ENCODE results near the gene EDNRA.

The EDNRA gene

DNA sequence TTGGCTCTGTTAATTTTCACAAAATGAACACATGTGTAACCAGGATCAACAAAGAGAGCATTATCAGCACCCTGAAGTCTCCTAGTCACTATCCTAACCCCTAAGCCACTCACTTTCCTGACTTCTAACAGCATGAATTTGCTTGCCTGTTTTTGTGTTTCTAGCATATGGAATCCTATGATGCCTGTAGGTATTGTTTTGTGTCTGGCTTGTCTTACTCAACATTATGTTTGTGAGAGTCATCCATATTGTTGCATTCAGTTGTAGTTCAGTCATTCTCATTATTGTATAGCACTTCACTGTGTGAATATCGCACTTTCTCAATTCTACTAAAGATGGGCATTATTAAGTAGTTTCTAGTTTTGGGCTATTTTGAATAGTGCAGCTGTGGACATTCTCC lies 15.6 kb downstream of the EDNRA start:
- FAIRE-seq = no peak
- no peak for DNase-seq (ENCODE audit: low spot score)

DNA sequence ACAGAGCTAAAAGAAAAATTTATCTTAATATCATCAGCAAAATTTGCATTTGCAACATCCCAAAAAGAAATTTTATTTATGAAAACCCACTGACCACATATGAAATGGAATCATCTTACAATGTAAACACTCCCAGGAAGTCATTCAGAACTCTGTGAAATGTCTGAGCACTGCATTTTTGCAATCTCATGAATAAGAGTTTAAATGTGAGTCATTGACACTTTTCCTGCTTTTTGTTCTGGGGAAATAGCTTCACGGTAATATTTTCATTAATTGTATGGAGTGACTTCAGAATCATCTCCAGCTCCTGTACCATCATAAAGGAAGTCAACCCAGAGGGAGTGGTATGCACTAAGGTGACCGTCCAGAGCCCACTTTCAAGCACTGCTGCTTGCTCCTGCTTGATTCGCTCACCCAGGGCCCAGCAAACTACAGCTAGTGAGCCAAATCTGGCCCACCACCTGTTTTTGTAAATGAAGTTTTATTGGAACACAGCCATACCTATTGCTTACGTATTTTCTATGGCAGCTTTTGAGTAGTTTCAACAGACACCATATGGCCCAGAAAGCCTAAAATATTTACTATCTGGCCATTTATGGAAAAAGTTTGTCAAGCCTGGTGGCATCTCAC lies 17.2 kb downstream of the EDNRA start:
- DNase-seq (ENCODE audit: low spot score) (no peak), FAIRE-seq (no peak)

DNA sequence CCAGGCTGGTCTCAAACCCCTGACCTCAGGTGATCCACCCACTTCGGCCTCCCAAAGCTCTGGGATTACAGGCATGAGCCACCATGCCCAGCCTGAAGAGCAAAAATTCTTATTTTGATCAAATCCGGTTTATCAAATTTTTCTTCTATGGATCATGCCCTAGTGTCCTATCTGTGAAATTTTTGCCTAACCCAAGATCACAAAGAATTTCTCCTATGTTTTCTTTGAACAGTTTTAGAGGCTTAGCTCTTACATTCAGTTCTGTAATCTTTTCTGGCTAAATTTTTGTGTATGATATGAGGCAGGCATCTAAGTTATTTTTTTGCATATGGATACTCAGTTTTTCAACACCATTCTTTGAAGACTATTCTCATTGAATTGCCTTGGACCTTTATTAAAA lies 27.4 kb downstream of the EDNRA start:
- no peak for DNase-seq (ENCODE audit: low spot score)
- FAIRE-seq = no peak

- FAIRE-seq = no peak
- no peak for DNase-seq (ENCODE audit: low spot score)
These were observed 28.5 kb downstream of the EDNRA start for GRCh38 chr4:147509386-147509785.

GRCh38 chr4:147510962-147511668 lies 30.2 kb downstream of the EDNRA start:
- DNase-seq (ENCODE audit: low spot score) (no peak), FAIRE-seq (no peak)

- DNase-seq (ENCODE audit: low spot score) (no peak), FAIRE-seq (no peak)
These were observed 32.2 kb downstream of the EDNRA start for GRCh38 chr4:147513091-147513490.

- FAIRE-seq = no peak
- no peak for DNase-seq (ENCODE audit: low spot score)
These were observed 33.1 kb downstream of the EDNRA start for GRCh38 chr4:147513952-147514351.

- DNase-seq (ENCODE audit: low spot score) = no peak
- FAIRE-seq = no peak
These were observed 34.5 kb downstream of the EDNRA start for GRCh38 chr4:147515220-147515936.

GRCh38 chr4:147516133-147516532 lies 35.2 kb downstream of the EDNRA start:
- no peak for DNase-seq (ENCODE audit: low spot score)
- FAIRE-seq = no peak

- FAIRE-seq (no peak), DNase-seq (ENCODE audit: low spot score) (no peak)
These were observed 37.2 kb downstream of the EDNRA start for GRCh38 chr4:147518086-147518485.

DNA sequence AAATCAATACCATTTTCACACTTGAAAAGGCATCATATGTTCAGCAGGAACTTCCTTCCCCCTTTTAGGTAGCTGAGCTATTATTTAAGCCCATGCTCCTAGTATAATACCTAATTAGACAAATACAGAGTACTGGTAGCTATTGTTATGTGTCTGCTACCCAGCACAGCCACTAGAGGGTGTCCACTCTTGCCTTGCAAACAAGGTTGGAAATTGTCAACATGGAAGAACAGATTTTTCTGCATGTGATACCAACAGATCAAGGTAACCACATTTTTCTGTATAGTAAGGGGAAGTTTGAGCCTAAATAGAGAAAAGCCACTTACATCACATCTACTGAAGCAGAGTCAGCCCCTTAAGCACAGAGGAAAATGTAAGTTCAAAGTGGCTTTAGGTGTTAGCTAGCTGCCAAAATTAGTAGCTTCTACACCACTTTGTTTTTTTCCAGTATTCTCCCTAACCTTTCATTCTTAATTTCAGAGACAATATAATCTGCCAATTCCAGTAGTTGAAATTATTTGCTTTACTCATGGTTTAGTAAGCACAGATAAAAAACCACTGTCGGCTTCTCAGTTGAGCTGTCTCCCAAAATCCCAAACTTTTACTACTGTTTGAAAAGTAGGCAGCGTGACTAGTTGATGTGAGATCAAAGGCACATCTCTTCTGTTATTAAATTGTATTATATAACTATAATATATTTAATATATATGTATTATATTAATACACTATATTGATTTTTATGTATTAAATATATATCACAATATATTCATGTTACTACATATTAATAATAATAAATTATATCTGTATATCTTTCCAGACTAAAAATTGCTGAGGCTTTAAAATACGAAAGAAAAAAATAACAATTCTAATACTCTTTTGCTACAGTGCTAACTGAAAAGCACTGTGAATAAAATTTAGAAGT lies 38.2 kb downstream of the EDNRA start:
- FAIRE-seq = no peak
- peak; percentile 46 for DNase-seq (ENCODE audit: low spot score)

DNA sequence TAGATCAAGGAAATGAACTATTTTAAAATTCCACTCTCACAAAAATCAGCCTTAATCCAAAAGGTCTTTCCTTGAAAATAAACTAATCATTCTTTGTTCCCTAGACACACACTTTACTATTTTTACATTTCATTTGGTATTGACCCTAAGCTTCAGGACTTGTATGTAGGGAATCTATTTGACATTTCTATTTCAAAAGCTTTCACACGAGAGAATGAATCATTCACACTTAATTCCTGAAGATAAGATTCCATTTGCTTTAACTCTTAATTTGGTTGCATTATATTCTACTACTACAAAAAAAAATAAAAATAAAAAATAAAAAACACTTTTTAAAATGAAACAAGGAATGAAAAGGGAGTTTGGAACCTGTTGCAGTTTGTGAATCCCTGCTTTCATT lies 43.7 kb downstream of the EDNRA start:
- DNase-seq (ENCODE audit: low spot score) = no peak

DNA sequence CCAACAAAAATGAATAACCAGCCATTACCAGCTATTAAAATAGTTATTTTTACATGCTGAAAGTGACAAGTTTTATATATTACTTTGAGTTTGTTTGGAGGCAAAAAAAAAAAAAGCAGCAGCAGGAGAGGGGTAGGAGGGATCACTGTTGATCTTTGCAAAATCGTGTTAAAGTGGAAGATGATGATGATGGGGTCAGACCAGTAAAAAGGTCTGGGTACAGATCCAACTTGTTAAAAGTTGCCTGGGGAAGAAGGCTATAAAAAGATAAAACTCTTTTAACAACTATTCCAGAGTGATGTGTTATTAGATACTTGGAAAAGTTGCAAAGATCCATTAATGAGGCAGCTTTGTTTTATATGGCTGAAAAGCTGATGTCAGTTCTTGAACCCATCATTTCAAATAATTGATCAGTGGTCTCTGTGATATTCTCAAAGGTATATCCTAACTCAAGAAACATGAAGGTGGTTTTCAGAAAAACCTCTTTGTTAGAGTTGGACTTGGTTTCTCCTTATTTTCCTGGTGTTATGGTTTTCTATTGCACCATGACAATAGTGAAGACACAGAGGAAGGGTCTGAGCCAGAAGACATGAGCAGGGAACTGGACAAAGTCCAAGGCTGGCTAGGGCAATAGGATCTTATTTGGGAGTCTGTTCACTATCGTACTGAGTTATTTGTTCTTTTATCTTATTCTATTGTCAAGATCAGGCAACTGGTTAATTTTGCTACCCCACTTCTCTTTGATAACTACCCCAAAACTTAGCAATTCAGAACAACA lies 44.8 kb downstream of the EDNRA start:
- no peak for FAIRE-seq

More for the DNA sequence above, 43.7 kb downstream of the EDNRA start:
- FAIRE-seq = no peak

GRCh38 chr4:147526272-147526654 lies 45.4 kb downstream of the EDNRA start:
- DNase-seq (ENCODE audit: low spot score) (no peak), FAIRE-seq (no peak)

More for the DNA sequence above, 44.8 kb downstream of the EDNRA start:
- no peak for DNase-seq (ENCODE audit: low spot score)

GRCh38 chr4:147528054-147528453 lies 47.2 kb downstream of the EDNRA start:
- DNase-seq (ENCODE audit: low spot score) = no peak
- no peak for FAIRE-seq

DNA sequence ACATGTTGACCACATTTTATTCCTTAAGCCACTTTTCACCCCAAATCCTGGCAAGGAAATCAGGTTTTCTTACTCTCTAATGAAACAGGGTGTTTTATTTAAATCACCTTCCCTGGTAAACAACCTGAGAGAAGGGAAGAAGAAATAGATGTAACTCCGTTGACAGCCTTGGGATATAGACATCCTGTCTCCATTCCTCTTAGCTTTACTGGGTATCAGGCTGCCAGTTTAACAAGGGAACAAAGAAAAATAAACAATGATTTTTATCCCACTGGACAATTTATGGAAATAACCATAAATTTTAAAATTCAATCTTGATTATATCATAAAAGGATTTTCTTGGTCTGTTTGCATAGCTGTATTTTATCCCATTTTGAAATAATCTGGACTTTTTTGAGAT lies 49.2 kb downstream of the EDNRA start:
- no peak for DNase-seq (ENCODE audit: low spot score)
- FAIRE-seq = no peak

DNA sequence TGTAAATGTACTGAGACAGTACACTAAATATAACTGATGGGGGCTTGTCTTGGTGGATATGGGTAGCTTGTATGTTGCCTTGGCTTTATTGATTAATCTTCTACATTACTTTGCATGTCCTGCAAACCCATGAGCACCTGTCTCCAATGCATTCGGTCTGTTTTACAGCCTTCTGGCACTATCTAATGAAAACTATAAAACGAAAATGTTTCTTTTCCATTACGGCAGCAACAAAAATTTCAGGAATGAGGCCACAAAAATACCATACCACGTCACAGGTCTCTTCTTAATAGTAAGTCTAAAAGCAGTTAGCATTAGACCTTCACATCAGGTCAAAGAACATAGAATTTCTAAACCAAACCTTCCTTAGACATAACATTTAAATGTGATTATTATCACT lies 49.8 kb downstream of the EDNRA start:
- no peak for DNase-seq (ENCODE audit: low spot score)

DNA sequence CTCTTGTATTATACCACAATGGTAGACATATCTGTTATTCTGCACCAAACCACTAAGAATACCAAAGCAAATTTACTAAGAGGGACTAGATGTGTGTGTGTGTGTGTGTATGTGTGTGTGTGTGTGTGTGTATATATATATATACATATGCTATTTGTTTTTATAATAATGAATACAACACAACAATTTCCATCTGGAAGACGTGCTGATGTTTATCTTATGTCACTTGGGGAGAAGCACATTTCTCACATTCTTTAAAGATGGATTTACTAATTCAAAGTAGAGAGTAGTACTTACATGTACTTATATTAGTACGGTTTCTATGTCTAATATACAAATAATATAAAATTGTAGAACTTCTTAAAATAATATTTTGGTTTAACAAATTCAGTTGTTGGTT lies 52.0 kb downstream of the EDNRA start:
- no peak for DNase-seq (ENCODE audit: low spot score)
- no peak for FAIRE-seq

More for the DNA sequence above, 49.8 kb downstream of the EDNRA start:
- no peak for FAIRE-seq

- FAIRE-seq (no peak), DNase-seq (ENCODE audit: low spot score) (no peak)
These were observed 52.4 kb downstream of the EDNRA start for GRCh38 chr4:147533331-147533730.

DNA sequence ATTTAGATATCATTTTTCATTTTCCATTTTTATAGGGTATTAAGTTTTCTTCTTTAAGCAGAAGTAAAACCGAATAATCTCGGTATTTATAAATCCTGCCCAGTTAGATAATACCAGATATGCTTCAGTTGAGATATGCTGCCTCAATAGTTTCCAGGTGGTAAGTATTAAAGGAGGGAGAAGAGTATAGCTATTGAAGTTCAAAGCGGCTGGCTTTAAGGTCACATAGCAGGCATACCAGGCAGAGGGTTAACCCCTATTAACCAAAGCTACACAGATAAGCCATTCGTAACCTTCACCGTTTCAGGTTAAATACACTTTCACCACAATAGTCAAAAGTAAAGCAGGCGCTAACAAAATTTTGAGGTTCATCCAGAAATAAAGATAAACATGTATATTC lies 54.2 kb downstream of the EDNRA start:
- no peak for FAIRE-seq
- no peak for DNase-seq (ENCODE audit: low spot score)

GRCh38 chr4:147538711-147539110 lies 57.8 kb downstream of the EDNRA start:
- DNase-seq (ENCODE audit: low spot score) = no peak
- no peak for FAIRE-seq

All from urothelium cell line (cell line).